HUES64 (cell line): ENCODE results near the gene ZC3H4.

Experiments used
- H3K27ac ChIP-seq: 2 replicates; pipeline ENCODE4 v1.7.0; 2013; ENCODE audit warnings: low read depth, low read length, inconsistent platforms
- H3K27me3 ChIP-seq: 2 replicates; pipeline ENCODE4 v1.6.1; 2013; ENCODE audit warnings: mild to moderate bottlenecking, low read length; ENCODE audit not compliant: insufficient read depth
- H3K36me3 ChIP-seq: 2 replicates; pipeline ENCODE4 v1.6.1; 2013; ENCODE audit warnings: mild to moderate bottlenecking, low read length; ENCODE audit not compliant: insufficient read depth
- H3K4me1 ChIP-seq: 2 replicates; pipeline ENCODE4 v1.6.1; 2013; ENCODE audit warnings: mild to moderate bottlenecking, low read length, moderate library complexity; ENCODE audit not compliant: insufficient read depth
- H3K4me3 ChIP-seq: 2 replicates; pipeline ENCODE4 v1.5.1; 2013; ENCODE audit warnings: mild to moderate bottlenecking, low read length, moderate library complexity
- H3K9ac ChIP-seq: 2 replicates; pipeline ENCODE4 v1.6.1; 2013; ENCODE audit warnings: mild to moderate bottlenecking, low read depth, low read length
- H3K9me3 ChIP-seq: 2 replicates; pipeline ENCODE4 v1.6.1; 2013; ENCODE audit warnings: low read depth, low read length; ENCODE audit not compliant: insufficient read depth
- WGBS: fragments of 150-250, 120-280 bp; methylation state at CpG from one replicate; pipeline ENCODE4 v1.1.7; 2013; ENCODE audit warnings: missing lambda C conversion rate; 5-methylcytosine and 5-hydroxymethylcytosine counted together

The ZC3H4 gene

GRCh38 chr19:47075179-47075810 lies 38.3 kb downstream of the ZC3H4 start:
- no peak overlapping the region for H3K9ac ChIP-seq
- no peak overlapping the region for H3K27ac ChIP-seq
- no peak overlapping the region for H3K4me3 ChIP-seq
- H3K4me1 ChIP-seq: no peaks in the 10 kb centered on the region
- 95% methylated on average over 15 of the region's 15 CpGs for WGBS
- no peaks in the 10 kb centered on the region for H3K27me3 ChIP-seq
- peaks cover 85% of the 10 kb centered on the region for H3K36me3 ChIP-seq
- H3K9me3 ChIP-seq: no peaks in the 10 kb centered on the region

GRCh38 chr19:47074621-47075020 lies 39.0 kb downstream of the ZC3H4 start:
- WGBS: 96% methylated on average over 9 of the region's 9 CpGs
- Histone ChIP-seq H3K9me3 (no peaks in the 10 kb centered on the region), H3K4me1 (no peaks in the 10 kb centered on the region), H3K36me3 (peaks cover 85% of the 10 kb centered on the region), H3K27me3 (no peaks in the 10 kb centered on the region), H3K27ac (no peak overlapping the region), H3K4me3 (no peak overlapping the region), H3K9ac (no peak overlapping the region)

DNA sequence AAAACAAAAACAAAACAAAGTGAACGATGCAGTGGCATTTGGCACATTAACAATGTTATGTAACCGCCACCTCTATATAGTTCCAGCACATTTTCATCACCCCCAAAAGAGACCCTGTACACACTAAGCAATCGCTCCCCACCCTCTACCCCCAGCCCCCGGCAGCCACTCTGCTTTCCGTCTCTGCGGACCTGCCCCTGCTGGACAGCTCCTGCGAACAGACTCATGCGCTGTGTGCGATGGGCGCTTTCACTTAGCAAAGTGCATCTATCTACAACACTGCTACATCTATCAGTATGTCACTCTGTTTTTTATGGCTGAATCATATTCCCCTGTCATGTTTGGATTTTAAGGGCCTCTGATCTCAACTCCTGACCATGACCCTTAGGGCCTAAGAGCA lies 40.0 kb downstream of the ZC3H4 start:
- Histone ChIP-seq H3K36me3 (peaks cover 86% of the 10 kb centered on the region), H3K4me3 (no peak overlapping the region), H3K4me1 (no peaks in the 10 kb centered on the region), H3K9me3 (no peaks in the 10 kb centered on the region), H3K9ac (no peak overlapping the region), H3K27ac (no peak overlapping the region), H3K27me3 (no peaks in the 10 kb centered on the region)
- 98% methylated on average over 10 of the region's 10 CpGs for WGBS

- Histone ChIP-seq H3K27ac (no peak overlapping the region), H3K36me3 (peaks cover 88% of the 10 kb centered on the region), H3K9me3 (no peaks in the 10 kb centered on the region), H3K9ac (no peak overlapping the region), H3K4me1 (no peaks in the 10 kb centered on the region), H3K4me3 (no peak overlapping the region), H3K27me3 (no peaks in the 10 kb centered on the region)
- 92% methylated on average over 13 of the region's 17 CpGs for WGBS
Observed at GRCh38 chr19:47072323-47072722, 41.3 kb downstream of the ZC3H4 start.

GRCh38 chr19:47071731-47072130 lies 41.8 kb downstream of the ZC3H4 start:
- no peaks in the 10 kb centered on the region for H3K9me3 ChIP-seq
- no peaks in the 10 kb centered on the region for H3K27me3 ChIP-seq
- no peak overlapping the region for H3K27ac ChIP-seq
- no peak overlapping the region for H3K4me3 ChIP-seq
- WGBS: 96% methylated on average over 12 of the region's 12 CpGs
- H3K9ac ChIP-seq: no peak overlapping the region
- H3K36me3 ChIP-seq: peaks cover 88% of the 10 kb centered on the region
- H3K4me1 ChIP-seq: no peaks in the 10 kb centered on the region

- Histone ChIP-seq H3K4me1 (no peaks in the 10 kb centered on the region), H3K9me3 (no peaks in the 10 kb centered on the region), H3K9ac (no peak overlapping the region), H3K36me3 (peaks cover 88% of the 10 kb centered on the region), H3K27me3 (no peaks in the 10 kb centered on the region), H3K27ac (no peak overlapping the region), H3K4me3 (no peak overlapping the region)
- 93% methylated on average over 18 of the region's 18 CpGs for WGBS
Observed at GRCh38 chr19:47070756-47071155, 42.8 kb downstream of the ZC3H4 start.

DNA sequence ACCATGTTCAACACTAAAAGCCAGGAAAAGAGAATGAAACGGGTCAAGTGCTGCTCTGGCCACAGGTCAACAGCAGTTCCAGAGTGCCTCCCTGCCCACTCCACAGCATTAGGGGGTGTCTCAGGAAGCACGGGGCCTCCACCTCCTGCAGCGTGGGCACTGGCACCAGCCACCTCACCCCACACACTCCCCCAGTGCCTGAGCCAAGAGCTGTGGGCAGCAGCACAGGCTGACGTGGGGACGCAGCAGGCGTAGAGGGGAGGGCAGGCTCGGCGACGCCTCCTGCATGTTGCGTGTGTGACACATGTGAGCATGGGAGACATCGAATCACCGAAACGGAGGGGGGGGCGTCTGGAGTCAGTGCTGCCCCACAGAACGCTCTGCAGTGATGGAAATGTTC lies 43.8 kb downstream of the ZC3H4 start:
- no peak overlapping the region for H3K27ac ChIP-seq
- WGBS: 94% methylated on average over 15 of the region's 15 CpGs
- H3K4me3 ChIP-seq: no peak overlapping the region
- no peak overlapping the region for H3K9ac ChIP-seq
- no peaks in the 10 kb centered on the region for H3K4me1 ChIP-seq
- H3K36me3 ChIP-seq: peaks cover 88% of the 10 kb centered on the region
- H3K27me3 ChIP-seq: no peaks in the 10 kb centered on the region
- no peaks in the 10 kb centered on the region for H3K9me3 ChIP-seq

DNA sequence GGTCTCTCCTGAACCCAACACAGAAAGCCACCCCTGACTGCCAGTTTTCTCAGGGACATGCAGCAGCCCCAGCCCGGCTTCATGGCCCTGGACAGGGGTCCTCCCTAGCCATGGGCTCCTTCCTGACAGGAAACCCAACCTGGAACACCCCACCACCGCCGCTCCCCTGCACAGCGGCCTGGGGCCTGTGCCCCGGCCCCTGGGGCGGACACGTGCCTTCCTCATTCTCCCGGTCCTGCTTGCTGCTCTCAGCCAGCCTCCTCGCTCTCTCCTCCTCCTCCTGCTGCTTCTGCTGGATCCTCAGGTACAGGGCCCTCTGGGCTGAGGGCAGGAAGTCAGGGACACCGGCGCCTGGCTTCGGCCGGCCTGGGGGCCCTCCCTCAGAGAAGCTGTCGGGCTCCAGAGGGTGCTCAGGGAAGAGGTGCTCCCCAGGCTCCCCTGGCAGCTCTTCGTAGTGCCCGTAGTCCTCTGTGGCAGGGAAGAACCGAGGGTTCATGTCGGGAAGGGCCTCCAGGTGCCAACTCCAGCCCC lies 44.6 kb downstream of the ZC3H4 start:
- Histone ChIP-seq H3K27ac (no peak overlapping the region), H3K9me3 (no peaks in the 10 kb centered on the region), H3K4me3 (no peak overlapping the region), H3K27me3 (no peaks in the 10 kb centered on the region), H3K4me1 (no peaks in the 10 kb centered on the region), H3K36me3 (peaks cover 86% of the 10 kb centered on the region), H3K9ac (no peak overlapping the region)
- 95% methylated on average over 18 of the region's 18 CpGs for WGBS

- Histone ChIP-seq H3K9ac (no peak overlapping the region), H3K4me1 (no peaks in the 10 kb centered on the region)
- WGBS: 97% methylated on average over 8 of the region's 8 CpGs
Observed at GRCh38 chr19:47068246-47068645, 45.3 kb downstream of the ZC3H4 start.

DNA sequence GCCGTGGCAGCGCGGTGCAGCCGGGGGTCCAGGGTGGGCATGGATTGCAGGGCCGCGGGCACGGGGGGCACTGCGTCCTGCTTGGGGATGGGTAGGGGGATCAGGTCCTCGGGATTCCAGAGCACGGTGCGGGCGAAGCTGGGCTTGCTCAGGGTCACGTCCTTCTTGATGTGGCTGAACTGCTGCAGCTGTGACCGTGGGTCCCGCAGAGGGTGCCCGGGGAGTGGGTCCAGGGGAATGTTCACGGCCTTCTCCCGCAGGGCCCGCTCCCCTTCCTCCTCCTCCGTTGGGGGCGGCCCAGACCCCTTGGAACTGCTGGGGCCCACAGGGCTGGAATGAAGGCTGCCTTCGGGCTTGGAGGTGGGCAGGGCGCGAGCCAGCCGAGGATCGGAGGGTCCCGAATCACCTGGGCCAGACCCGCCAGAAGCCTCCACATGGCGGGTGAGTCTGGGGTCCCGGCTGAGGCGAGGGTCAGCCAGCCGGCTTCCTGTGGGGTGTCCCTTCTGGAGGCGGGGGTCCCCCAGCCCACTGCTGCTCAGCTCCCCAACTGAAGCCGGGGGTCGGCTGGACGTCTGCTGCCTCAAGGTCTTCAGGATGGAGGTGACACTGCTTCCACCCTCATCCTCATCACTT lies 46.2 kb downstream of the ZC3H4 start:
- Histone ChIP-seq H3K27ac (no peak overlapping the region), H3K36me3 (peaks cover 79% of the 10 kb centered on the region), H3K4me3 (no peak overlapping the region), H3K9me3 (no peaks in the 10 kb centered on the region), H3K27me3 (no peaks in the 10 kb centered on the region), H3K4me1 (no peaks in the 10 kb centered on the region), H3K9ac (no peak overlapping the region)
- WGBS: 97% methylated on average over 36 of the region's 36 CpGs

More at GRCh38 chr19:47068246-47068645, 45.3 kb downstream of the ZC3H4 start:
- H3K9me3 ChIP-seq: no peaks in the 10 kb centered on the region
- H3K27ac ChIP-seq: no peak overlapping the region
- no peaks in the 10 kb centered on the region for H3K27me3 ChIP-seq
- no peak overlapping the region for H3K4me3 ChIP-seq
- peaks cover 83% of the 10 kb centered on the region for H3K36me3 ChIP-seq

DNA sequence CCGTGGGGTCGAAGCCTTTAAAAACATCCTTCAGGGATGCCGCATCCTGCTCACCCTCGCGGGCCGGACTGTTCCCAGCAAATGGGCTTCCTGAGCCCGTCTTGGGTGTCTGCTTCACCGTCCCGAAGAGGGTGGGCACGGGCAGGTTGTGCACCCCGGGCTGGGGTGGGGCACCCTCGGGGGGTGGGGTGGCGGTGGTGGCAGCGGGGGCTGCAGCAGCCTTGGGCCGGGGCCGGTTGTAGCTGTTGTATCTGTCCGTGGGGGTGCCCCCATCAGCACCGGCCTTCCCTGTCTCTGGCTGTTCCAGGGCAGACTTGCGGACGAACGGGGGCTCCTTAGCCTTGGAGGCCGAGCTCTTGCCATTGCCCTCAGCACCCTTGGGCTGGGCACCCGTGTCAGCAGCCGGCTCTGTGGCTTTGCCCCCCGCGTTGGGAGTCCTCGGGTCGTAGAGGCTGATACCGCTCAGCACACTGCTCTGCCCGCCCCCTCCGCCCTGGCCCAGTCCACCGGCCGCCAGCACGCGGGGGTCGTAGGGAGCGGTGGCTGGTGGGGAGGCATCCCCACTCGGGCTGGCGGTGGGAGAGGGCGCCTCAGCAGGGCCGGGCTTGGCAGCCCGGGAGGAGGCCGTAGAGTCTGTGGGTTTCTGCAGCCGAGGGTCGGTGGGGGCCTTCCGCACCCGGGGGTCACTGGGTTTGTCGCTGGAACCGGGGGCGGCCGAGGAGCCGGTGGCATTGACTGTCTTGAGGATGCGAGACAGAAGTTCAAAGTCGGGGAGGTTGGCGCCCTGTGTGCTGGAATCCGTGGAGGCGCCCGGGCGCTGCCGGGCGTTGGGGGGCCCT lies 47.0 kb downstream of the ZC3H4 start:
- peaks cover 72% of the 10 kb centered on the region for H3K36me3 ChIP-seq
- H3K27ac ChIP-seq: no peak overlapping the region
- 96% methylated on average over 61 of the region's 61 CpGs for WGBS

More for the DNA sequence above, 47.0 kb downstream of the ZC3H4 start:
- Histone ChIP-seq H3K27me3 (no peaks in the 10 kb centered on the region), H3K9ac (no peak overlapping the region), H3K4me3 (no peak overlapping the region), H3K9me3 (no peaks in the 10 kb centered on the region), H3K4me1 (no peaks in the 10 kb centered on the region)
